ENCODE data around the gene AGAP1. TPM values are rescaled to one million over a fixed set of nuclear protein-coding genes. Genes with fewer than 3 reads are reported as not detected.

AGAP1 gene
- total RNA-seq, 4 donors from 2014 or later = 33.7 to 55.2 (median 37.5) TPM

- no peaks in the 10 kb centered on the region for H3K9me3 ChIP-seq
- TF ChIP-seq POLR2A (IDR thresholded peaks at IDR 0.05) (no peak), EP300 (IDR thresholded peaks at IDR 0.05) (no peak), CTCF (IDR thresholded peaks at IDR 0.05) (no peak), POLR2AphosphoS5 (IDR thresholded peaks at IDR 0.05) (no peak)
- H3K4me1 ChIP-seq = peaks cover 0 to 6% (median 0%) of the 10 kb centered on the region in 3 donors
- H3K4me3 ChIP-seq = no peak overlapping the region
- WGBS, 2 donors (ENCODE audit: low coverage in 1 of 2) = 94 to 100% methylated on average over 2 to 6 of the region's 14 CpGs
- no peaks in the 10 kb centered on the region for H3K27me3 ChIP-seq
- ATAC-seq = no peak
- no peak overlapping the region for H3K27ac ChIP-seq
- H3K36me3 ChIP-seq = peaks cover 0 to 53% of the 10 kb centered on the region in 2 donors
Measured at GRCh38 chr2:235776531-235776930, 282.7 kb downstream of the AGAP1 start.

DNA sequence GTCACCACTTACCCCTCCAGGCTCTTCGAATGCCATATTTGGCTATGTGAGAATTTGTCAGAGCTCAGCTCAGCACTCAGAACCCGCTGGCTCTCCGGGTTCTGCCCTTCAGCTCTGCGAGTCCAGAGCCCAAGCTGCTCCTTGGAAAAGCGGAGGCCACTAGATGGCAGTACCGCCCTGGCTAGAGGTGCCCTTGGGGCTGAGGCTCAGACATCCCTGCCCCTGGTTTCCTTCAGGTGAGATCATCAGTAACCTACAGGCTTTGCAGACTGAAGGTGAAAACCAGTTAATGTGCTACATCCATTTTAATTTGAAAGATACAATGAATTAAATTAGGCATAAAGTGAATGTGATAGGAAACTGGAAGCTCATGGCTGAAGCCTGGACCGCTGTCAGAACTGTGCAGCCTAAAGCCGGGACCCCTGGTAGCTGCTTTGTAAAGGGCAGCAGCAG, 285.6 kb downstream of the AGAP1 start:
- no peak overlapping the region for H3K4me3 ChIP-seq
- 43 to 69% methylated on average over 3 to 4 of the region's 8 CpGs for WGBS, 2 donors (ENCODE audit: low coverage in 1 of 2)
- H3K27ac ChIP-seq = no peak overlapping the region
- peak; percentile 78 for ATAC-seq
- H3K27me3 ChIP-seq = no peaks in the 10 kb centered on the region
- no peaks in the 10 kb centered on the region for H3K9me3 ChIP-seq
- H3K36me3 ChIP-seq = peaks cover 0 to 39% of the 10 kb centered on the region in 2 donors
- TF ChIP-seq CTCF (IDR thresholded peaks at IDR 0.05) (peak in 3 of 4 experiments; percentile 57 to 88 (median 69)), EP300 (IDR thresholded peaks at IDR 0.05) (no peak)
- peaks cover 0 to 6% (median 0%) of the 10 kb centered on the region in 3 donors for H3K4me1 ChIP-seq

- TF ChIP-seq EP300 (IDR thresholded peaks at IDR 0.05) (no peak), POLR2A (IDR thresholded peaks at IDR 0.05) (no peak), CTCF (IDR thresholded peaks at IDR 0.05) (no peak), POLR2AphosphoS5 (IDR thresholded peaks at IDR 0.05) (no peak)
- no peak overlapping the region for H3K4me3 ChIP-seq
- H3K27me3 ChIP-seq = no peaks in the 10 kb centered on the region
- 94 to 100% methylated on average over 1 to 4 of the region's 4 CpGs for WGBS, 2 donors (ENCODE audit: low coverage in 1 of 2)
- peaks cover 0 to 6% (median 0%) of the 10 kb centered on the region in 3 donors for H3K4me1 ChIP-seq
- ATAC-seq = no peak
- no peaks in the 10 kb centered on the region for H3K9me3 ChIP-seq
- no peak overlapping the region for H3K27ac ChIP-seq
- H3K36me3 ChIP-seq = peaks cover 0 to 30% of the 10 kb centered on the region in 2 donors
Measured at GRCh38 chr2:235780401-235780800, 286.6 kb downstream of the AGAP1 start.

GRCh38 chr2:235781775-235782174, 287.9 kb downstream of the AGAP1 start:
- WGBS, 2 donors (ENCODE audit: low coverage in 1 of 2) = 82 to 96% methylated on average over 4 to 6 of the region's 6 CpGs
- no peaks in the 10 kb centered on the region for H3K27me3 ChIP-seq
- peaks cover 0 to 6% (median 0%) of the 10 kb centered on the region in 3 donors for H3K4me1 ChIP-seq
- H3K36me3 ChIP-seq = peaks cover 0 to 34% of the 10 kb centered on the region in 2 donors
- H3K4me3 ChIP-seq = no peak overlapping the region
- no peaks in the 10 kb centered on the region for H3K9me3 ChIP-seq
- ATAC-seq = no peak
- no peak overlapping the region for H3K27ac ChIP-seq
- TF ChIP-seq POLR2AphosphoS5 (IDR thresholded peaks at IDR 0.05) = no peak
- TF ChIP-seq CTCF (IDR thresholded peaks at IDR 0.05) = no peak
- no peak for TF ChIP-seq POLR2A (IDR thresholded peaks at IDR 0.05)
- no peak for TF ChIP-seq EP300 (IDR thresholded peaks at IDR 0.05)

DNA sequence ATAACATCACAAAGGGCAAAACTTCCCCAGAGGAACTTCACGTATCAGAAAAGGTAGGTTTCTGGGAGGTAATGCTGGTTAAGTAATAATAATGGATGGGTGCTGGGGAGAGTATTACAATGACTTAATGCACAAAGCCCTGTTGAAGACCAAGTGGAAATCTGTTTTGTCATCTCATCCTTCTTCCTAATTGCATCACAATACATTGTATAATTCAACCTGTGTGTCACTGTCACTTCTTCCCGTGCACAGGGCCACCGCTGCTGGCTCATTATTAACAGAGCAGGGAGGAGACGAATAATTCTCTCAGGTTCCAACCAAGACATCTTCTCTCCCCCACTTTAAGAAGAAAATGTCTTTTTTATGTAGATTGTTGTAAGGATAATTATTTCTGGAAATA, 290.9 kb downstream of the AGAP1 start:
- Histone ChIP-seq H3K27ac (no peak overlapping the region), H3K36me3 (peaks cover 0 to 26% of the 10 kb centered on the region in 2 donors), H3K27me3 (no peaks in the 10 kb centered on the region), H3K4me3 (no peak overlapping the region), H3K9me3 (no peaks in the 10 kb centered on the region), H3K4me1 (peaks cover 0 to 10% (median 0%) of the 10 kb centered on the region in 3 donors)
- 78 to 97% methylated on average over 4 of the region's 4 CpGs for WGBS, 2 donors (ENCODE audit: low coverage in 1 of 2)
- TF ChIP-seq EP300 (IDR thresholded peaks at IDR 0.05) = no peak
- no peak for TF ChIP-seq POLR2A (IDR thresholded peaks at IDR 0.05)
- TF ChIP-seq CTCF (IDR thresholded peaks at IDR 0.05) = no peak
- TF ChIP-seq POLR2AphosphoS5 (IDR thresholded peaks at IDR 0.05) = no peak
- no peak for ATAC-seq
